Ovary (tissue), 3 donors: ENCODE results near the gene RNF144B.

ENCODE experiments used
- EP300 ChIP-seq: sonication (generic); formaldehyde crosslinking; IDR thresholded peaks from one replicate; pipeline ENCODE4 v1.6.1; 2017; ENCODE audit warnings: antibody characterized with exemption
- POLR2A ChIP-seq: fragments of 450-650 bp; IDR thresholded peaks from one replicate; pipeline ENCODE4 v1.6.1; 2017; ENCODE audit warnings: antibody characterized with exemption, mild to moderate bottlenecking, moderate library complexity
- TF ChIP-seq, protein P1 (sequence below), 3 donors: fragments of 450-650 bp in 2 of 3; fragments of 200-600 bp in 1 of 3; IDR thresholded peaks; one replicate each; pipeline versions ENCODE4 v1.5.1 to v1.8.0; 2016 to 2022; ENCODE audit warnings: antibody characterized with exemption in 3 of 3, mild to moderate bottlenecking in 1 of 3
- donor health status: DM: no; HTN: no; CAD: no.

DNA sequence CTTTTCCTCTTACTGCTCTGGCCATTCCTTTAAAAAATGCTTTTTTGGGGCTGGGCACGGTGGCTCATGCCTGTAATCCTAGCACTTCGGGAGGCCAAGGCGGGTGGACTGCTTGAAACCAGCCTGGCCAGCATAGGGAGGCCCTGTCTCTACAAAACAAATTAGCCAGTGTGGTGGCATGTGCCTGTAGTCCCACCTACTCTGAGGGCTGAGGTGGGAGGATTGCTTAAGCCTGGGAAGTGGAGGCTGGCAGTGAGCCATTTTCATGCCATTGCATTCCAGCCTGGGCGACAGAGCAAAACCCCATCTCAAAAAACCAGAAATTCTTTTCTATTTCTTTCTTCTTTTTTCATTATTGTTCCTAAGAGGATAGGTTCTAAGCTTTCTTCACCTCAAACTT, 36.9 kb upstream of the RNF144B start:
- TF ChIP-seq, protein P1, sequence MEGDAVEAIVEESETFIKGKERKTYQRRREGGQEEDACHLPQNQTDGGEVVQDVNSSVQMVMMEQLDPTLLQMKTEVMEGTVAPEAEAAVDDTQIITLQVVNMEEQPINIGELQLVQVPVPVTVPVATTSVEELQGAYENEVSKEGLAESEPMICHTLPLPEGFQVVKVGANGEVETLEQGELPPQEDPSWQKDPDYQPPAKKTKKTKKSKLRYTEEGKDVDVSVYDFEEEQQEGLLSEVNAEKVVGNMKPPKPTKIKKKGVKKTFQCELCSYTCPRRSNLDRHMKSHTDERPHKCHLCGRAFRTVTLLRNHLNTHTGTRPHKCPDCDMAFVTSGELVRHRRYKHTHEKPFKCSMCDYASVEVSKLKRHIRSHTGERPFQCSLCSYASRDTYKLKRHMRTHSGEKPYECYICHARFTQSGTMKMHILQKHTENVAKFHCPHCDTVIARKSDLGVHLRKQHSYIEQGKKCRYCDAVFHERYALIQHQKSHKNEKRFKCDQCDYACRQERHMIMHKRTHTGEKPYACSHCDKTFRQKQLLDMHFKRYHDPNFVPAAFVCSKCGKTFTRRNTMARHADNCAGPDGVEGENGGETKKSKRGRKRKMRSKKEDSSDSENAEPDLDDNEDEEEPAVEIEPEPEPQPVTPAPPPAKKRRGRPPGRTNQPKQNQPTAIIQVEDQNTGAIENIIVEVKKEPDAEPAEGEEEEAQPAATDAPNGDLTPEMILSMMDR (IDR thresholded peaks at IDR 0.05): no peak
- no peak for TF ChIP-seq POLR2A
- no peak for TF ChIP-seq EP300
